Smooth muscle cell of the brain vasculature (primary cell): ENCODE results near the gene ADAM19.

Experiments
- DNase-seq: peaks from one replicate; pipeline ENCODE4 v3.0.0-alpha.2; 2012; ENCODE audit warnings: low read depth, low spot score

The ADAM19 gene

DNA sequence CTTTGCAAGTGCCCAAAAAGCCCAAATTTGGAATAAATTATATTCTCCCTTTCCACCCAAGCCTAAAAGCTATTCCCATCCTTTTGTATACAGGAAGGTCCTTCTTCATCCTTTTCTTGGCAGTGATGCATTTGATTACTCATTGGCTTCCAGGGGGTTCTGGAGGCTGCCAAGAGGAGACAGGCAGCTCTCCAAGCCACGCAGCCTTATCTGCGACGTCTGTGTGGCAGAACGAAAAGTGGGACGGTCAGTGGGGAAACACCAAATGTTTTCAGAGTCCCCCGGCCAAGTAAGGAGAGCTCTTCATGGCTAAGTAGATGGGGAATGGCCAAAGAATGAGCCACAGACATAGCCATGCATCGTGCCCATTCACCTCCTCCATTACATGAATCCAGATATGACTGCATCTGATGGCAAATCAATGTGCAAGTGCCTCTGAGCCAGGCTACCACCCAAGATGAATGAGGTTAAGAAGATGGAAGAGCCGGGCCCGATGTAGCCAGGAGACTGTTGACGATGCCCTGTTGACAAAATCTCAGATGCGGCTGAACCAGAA lies 12.1 kb downstream of the ADAM19 start:
- no peak for DNase-seq

DNA sequence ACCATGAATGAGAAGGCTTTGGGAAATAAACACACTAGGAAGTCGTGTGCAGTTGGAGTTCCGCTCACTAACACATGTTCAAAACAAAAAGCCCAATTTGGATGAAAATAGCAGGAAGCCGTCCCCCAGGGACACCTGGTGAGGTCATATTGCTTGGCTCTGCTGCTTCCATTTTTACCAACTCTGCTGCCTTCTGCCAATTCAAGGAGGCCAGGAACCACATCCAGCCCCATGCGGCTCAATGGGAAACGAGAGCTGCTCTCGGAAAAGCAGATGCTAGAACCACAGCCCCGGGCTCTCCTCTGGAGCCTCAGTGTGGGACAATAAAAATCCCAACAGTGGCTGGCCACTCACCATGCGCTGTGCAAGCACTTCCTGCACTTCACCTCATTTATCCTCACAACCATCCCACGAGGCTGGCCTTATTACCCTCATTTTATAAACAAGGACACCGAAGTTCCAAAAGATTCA lies 13.4 kb downstream of the ADAM19 start:
- DNase-seq, result no peak

DNA sequence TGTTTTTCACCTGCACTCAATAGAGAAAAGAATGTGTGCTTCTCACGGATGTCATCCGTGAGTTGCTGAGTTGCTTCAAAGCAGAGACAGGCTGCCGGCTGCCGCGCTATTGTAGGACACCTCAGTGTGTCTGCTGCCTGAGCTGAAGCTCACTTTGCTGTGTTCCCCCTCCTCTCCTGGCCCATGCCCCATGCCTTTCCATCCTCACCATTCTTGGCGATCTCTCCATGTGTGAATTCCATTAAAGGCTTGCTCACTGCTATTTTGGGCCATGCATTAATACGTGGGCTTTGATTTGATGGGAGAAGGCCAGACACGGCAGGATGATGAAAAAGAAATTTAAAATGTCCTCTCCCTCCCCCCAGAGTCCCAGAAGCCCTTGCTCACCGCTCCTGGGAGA lies 14.5 kb downstream of the ADAM19 start:
- DNase-seq, result no peak

DNA sequence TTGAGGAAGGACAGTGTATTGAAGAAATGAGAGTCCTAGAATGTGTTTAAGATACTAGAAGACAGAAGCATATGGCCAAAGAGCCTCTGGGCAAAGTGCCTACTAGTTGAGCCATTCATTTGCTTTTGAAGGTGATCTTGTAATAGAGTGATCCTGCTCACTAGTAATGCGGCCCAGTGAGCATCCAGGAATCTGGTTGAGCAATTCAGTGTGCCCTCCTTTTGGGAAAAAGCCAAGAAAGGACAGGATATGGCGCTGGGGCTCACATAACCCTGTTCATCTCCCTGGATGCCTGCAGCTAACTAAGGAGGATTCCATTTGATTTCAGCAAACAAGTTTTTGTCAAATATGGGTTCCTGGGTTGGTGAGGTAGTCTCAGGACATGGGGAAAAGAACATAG lies 16.3 kb downstream of the ADAM19 start:
- DNase-seq, result no peak

DNA sequence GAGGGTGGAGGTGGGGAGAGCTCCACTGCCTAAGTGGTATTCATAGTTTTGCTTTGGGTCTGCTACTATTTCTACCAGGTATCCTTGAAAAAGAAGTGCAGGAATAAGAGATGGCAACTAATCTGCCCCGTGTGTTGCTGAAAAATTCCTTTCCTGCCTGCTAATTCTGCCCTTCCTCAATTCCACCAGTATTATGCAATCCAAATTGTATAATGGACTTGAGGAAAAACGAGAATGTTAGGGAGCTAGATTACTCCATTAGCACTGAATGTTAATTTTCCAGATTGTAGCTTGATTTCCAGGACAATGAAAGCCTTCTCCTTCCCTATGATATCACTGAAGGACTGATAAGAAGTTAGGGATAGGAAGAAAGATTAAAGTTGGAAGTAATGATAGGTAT lies 16.9 kb downstream of the ADAM19 start:
- no peak for DNase-seq

DNA sequence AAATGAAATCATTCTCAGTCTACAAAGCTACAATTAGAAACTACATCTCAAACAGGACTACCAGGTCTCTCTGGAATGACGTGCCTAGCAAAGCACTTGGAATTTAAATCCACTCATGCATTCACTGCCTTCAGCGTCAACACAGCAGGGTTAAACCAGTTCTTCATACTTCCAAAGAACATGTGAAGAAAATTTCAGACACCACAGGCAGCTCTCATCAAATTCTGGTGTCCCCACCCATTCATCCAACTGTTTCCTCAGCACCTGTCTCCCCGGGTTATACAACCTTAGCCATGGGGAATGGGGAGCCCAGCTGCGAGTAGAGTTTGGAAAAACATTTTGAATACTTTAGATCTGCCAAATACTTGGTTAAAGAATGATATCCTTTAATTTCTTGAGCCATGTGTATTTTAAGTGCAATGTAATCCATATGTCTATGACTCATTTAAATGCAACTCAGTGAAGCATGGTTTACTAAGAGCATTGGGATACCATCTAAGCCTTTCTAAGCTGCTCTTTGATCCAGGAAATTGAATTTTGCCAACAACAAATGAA lies 17.5 kb downstream of the ADAM19 start:
- peak; percentile 88 for DNase-seq

DNA sequence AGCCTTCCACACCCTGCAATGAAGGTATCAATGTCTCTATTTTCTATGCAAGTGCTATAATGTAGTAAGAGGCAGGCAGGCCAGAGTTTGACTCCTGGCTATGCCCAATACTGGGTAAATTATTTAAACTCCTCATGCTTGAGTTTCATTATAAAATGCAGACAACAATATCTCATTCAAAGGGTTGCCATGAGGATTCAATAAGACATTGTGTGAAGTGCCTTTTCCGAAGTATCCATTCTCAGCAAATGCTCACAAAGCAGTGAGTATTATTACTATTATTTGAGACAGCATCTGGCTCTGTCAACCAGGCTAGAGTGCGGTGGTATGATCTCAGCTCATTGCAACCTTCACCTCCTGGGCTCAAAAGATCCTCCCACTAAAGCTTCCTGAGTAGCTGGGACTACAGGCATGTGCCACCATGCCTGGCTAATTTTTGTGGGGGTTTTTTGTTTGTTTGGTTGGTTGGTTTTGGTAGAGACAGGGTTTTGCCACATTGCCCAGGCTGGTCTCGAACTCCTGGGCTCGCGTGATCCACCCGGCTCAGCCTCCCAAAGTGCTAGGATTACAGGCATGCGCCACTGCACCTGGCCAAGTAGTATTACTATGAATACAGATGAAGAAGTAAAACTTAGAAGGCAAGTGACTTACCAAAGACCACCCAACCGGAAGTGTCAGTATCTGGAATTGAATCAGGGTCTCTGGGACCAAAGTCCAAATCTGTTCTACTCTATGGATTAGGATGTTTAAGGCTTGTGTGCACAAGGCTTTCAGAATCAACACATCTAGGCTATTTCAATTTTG lies 18.8 kb downstream of the ADAM19 start:
- no peak for DNase-seq

DNA sequence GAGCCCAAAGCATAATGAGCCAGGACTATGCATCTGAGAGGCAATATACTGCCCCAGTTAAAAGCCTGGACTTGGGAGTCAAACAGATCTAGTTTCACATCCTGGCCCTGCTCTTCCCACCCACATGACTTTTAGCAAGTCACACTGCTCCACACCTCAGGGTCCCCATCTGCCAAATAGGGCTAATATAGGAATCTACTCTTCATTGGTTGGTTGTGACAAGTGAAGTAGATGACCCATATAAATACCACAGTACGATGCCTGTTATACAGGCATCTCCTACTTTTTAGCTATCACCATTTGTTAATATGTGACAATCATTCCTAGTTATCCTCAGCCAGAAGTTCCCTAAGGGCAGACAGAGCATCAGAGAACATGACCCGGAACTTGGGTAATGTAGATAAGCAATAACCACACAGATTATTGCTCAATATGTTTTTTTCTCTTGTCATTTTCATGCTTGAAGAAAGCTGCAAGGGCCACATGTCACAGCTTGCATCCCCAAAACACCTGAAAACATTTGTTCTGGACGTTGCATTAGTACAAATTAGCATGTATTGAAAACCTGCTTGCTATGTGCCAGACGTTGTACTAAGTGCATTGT lies 20.4 kb downstream of the ADAM19 start:
- no peak for DNase-seq

DNA sequence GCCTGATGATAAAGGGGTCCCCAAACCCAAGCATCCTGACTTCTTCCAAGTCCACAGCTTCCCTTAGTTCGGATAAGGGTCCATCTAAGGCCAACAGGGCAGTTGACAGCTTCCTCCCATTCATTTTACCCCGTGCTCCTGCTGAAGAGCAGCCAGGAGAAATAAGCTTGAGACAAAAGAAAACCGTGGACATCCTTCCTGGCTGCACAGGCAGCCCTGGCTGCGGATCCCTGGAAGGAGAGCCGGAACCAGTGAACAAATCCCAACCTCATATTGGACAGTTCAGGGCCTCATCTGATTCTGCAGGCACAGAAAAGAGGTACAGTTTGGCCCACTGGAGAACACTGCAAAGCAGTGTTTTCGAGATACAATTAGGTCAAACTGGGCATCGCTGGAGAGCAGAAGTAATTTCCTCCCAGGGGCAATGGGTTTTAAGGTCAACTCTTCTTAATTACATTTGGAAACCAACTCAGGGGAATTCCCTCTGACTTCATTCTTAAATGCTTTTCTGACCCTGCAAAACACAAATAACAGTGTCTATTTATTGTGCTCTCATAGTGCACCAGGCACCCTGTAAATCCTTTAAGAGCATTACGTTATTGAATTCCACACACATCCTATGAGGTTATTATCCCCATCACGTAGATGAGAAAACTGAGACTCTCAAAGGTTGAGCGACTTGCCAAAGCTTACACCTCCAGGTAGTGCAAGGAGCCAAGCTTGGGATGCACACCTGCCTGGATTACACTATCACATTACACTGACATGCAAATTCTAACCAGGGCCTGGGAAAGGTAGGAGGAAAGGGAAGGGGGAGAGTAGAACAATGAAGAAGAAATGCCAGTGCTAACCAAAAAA lies 21.2 kb downstream of the ADAM19 start:
- DNase-seq, result no peak

DNA sequence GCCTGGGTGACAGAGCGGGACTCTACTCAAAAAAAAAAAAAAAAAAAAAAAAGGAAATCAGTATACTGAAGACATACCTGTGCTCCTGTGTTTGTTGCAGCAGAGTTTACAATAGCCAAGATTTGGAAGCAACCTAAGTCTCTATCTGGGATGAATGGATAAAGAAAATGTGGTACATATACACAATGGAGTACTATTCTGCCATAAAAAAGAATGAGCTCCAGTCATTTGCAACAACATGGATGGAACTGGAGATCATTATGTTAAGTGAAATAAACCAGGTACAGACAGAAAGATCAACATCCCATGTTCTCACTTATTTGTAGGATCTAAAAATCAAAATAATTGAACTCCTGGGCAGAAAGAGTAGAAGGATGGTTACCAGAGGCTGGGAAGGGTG lies 22.9 kb downstream of the ADAM19 start:
- DNase-seq, result no peak

DNA sequence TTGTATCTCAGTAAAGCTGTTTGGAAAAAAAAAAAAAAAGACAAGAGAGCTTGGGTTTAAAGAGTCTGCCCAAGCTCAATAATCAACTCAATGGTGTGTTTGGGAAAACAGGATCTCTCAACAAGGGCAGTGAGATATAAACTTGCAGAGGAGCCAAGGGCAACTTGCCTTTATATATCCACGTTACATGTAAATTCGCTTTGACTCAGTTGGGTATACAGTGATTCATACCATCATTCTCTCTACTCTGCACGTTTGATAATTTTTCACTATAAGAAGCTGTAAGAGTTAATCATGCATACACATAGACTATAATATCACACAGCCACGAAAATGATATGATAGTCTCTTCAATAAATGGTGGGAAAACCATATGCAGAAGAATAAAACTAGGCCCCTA lies 24.9 kb downstream of the ADAM19 start:
- DNase-seq, result no peak

DNA sequence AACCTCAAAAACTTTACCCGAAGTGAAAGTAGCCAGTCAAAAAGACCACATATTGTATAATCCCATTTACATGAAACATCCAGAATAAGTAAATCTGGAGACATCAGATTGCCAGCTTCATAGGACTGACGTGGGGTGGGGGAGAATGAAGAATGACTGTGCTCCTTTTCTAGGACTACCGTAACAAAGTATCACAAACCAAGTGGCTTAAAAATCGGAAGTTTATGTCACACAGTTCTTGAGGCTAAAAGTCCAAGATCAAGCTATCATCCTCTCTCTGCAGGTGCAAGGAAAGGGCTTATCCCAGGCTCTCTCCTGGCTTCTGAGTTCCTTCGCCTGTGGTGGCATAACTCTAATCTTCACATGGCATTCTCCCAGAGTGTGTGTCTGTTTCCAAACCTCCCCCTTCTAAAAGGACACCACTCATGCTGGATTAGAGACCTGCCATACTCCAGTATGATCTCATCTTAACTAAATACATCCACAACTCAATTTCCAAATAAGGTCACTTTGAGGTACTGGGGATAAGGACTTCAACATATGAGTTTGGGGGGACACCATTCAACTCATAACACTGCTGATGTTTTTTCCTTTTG lies 25.5 kb downstream of the ADAM19 start:
- no peak for DNase-seq

DNA sequence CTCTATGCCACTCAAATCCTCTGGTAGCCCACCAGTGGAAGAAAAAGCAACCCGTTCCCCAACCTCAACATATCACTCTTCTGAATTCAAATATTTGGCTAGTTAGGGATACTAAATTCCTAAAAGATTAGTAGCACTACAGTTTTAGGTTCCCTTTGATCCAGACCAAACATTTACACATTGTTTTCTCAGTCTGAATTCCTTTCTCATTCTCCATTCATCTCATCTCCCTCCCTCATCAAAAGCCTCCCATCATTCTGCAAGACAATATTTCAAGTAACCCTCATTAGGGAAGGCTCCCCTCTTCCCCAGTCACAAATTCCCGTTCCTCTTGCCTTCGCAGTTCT lies 26.3 kb downstream of the ADAM19 start:
- DNase-seq, result no peak

DNA sequence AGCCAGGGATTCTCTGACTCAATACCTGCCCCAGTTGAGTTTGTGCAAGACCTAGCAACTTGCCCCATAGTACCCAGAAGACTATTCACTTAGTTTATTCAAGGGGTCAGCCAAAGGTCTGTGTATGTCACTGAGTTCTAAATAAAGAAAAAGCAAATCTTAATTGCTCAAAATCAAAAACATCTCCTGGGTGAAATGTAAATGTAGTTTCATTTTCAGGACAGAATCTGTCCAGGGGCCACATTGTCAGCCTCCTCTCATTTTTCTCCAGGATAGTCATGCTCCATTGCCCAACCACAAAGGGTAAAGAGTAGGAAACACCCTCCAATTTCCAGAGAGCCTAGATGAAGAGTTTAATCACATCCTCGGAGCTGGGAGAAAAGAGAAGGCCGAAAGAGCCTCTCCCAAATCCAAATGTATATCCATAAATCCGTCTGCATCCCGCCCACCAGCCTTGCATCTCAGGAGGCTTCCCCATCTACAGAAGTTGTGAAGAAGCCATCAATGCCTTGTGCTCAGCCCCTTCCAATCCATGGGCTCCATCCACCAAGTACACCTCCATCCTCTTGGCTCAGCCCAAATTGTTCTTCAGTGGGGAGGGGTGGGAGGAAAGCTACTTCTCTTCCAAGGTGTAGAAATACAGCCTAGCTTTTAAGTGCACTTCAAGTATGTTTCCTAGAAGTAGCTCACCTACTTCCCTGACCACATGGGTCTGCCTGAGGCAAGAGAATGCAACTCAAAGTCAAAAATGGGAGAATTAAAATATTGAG lies 26.9 kb downstream of the ADAM19 start:
- DNase-seq, result no peak

DNA sequence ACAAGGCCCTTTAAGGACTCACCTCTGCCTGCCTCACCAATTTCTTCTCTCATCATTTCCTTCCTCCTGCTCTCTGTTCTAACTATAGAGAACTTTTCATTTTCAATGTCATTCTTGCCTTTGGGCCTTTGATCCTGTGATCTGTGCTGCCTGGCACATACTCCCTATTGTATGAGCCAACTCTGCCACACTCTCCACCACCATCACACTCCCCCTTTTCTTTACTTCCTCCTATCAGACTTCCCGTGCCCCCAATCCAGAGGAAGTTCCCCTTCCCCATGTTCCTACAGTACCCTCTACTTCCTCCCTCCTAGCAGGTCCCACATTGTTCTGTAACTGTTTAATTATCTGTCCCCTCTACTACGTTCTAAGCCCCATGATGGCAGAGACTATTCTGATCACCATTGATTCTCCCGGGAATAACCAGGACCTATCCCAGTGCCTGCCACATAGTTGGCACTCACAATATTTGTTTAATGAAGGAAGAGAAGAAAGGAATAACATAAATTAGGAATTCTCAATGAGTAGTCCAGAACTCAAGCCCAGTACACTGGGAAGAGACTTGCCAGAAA lies 27.5 kb downstream of the ADAM19 start:
- no peak for DNase-seq

DNA sequence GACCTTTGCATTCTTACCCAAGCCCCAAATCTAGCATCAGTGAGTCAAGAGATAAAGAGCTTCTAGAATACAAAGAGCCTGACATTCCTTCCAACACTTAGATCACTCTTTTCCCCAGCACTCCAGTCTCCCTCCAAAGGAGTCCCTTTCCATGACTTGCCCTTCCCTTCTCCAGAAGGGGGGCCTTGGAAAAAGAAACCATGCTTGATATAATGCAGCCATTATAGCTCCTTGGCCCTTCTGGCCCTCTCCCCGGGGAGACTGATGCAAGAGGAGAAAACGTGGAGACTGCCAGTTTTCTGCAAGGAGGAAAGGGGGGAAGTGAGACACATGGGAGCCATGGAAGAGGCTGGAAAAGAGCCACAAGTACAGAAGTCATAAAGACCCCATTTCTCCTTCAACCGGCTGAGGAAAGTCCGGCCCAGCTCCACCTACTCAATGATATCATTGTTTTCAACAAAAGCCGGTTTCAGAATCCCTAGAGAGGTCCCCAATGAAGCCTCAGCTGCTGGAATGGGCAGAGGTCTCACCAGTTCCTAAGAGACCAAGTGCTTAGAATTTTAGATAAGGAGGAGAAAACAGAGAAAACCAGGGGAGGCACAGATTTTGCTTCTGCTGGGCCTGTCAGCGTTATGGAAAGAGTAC lies 29.0 kb downstream of the ADAM19 start:
- no peak for DNase-seq

DNA sequence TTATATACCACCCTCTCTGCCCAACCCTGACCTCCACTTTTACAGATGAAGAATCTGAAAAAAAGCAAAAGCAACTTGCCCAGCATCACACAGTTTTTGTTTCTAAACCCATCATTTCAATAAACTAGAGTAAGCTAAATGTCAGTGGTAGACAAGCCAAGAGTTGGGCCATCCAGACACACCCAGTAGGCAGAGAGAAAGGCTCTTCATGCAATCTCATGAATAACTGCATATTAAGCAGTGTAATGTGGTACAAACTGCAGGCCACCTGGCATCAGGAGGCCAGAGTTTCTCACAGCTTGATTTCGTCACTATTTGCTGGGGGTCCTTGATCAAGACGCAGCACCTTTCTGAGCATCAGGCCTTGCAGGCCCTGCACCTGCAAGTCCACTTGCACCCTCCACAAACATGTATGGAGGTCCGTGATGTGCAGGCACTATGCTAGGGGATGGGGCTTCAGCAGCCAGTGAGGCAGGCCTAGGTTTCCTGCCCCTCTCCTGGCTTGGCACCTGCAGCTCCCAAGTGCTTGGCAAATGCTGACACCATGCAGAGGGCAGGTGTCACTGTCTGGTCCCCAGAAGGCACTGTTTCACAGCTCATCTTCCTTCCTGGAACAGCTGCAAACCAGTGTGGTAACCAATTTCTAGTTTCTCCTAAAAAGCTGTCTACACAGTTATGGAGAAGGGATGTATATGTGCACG lies 29.8 kb downstream of the ADAM19 start:
- no peak for DNase-seq

DNA sequence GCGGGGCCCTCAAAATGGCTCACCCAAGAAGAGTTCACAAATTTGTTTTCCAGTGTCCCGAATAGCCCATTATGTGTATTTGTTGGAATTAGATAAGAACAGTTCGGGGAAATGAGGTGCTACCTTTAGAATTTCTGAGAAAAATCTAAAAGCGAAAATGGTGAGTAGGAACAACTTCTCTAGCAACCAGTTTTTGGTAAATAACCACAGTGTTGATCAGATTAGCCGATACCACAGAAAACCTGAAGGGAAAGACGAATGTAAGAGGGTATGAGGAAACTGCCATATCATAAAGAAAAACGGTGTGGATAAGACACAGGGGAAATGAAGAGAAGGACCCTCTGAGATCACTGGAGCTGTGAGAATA lies 31.0 kb downstream of the ADAM19 start:
- no peak for DNase-seq
